Activated CD4-positive, alpha-beta memory T cell treated with anti-CD3 and anti-CD28 coated beads for 36 hours (primary cell): ENCODE results near the gene KYAT1. TPM values are rescaled to one million over a fixed set of nuclear protein-coding genes. Genes with fewer than 3 reads are reported as not detected.
"Not testable (repeated sequence)": the region's sequence is repeated elsewhere in the genome, so short reads cannot be mapped to it uniquely, and the experiment has no call there.

ENCODE experiments used
- CTCF ChIA-PET: fragments of 350-600 bp; sonication (Branson Sonifier 250); formaldehyde crosslinking; loops from one replicate; lab custom pipeline; 2021; ENCODE audit warnings: antibody characterized with exemption, inconsistent platforms; lab: Charles Lee
- POLR2A ChIA-PET: fragments of 350-600 bp; sonication (Branson Sonifier 250); formaldehyde crosslinking; loops from one replicate; lab custom pipeline; 2021; ENCODE audit warnings: antibody characterized with exemption; lab: Charles Lee
- DNase-seq: peaks from one replicate; pipeline ENCODE4 v3.0.0-alpha.2; 2020
- H3K27ac Mint-ChIP-seq: one replicate; pipeline ENCODE4 v1.8.0; 2021; ENCODE audit warnings: mixed read lengths
- H3K27me3 Mint-ChIP-seq: one replicate; pipeline ENCODE4 v1.8.0; 2021; ENCODE audit warnings: mixed read lengths
- H3K36me3 Mint-ChIP-seq: one replicate; pipeline ENCODE4 v1.8.0; 2021; ENCODE audit warnings: mixed read lengths
- H3K4me1 Mint-ChIP-seq: one replicate; pipeline ENCODE4 v1.8.0; 2021; ENCODE audit warnings: low read depth, mixed read lengths
- H3K4me3 Mint-ChIP-seq: one replicate; pipeline ENCODE4 v1.8.0; 2021; ENCODE audit warnings: mild to moderate bottlenecking, mixed read lengths
- H3K9me3 Mint-ChIP-seq: one replicate; pipeline ENCODE4 v1.8.0; 2021; ENCODE audit warnings: mixed read lengths
- intact Hi-C: fragments of 100-400 bp; cut with micrococcal nuclease; formaldehyde crosslinking; loops from one replicate; pipeline ENCODE4 v1.15.1; 2023
- total RNA-seq, 2 experiments: library from RNA; stranded (reverse); gene quantifications; one replicate each; pipeline ENCODE4 v1.2.3, GENCODE V29; 2021

The KYAT1 gene
- total RNA-seq, 2 experiments from 2014 or later, result 15.9 to 18.1 TPM

- DNase-seq, result no peak
- CTCF ChIA-PET, result interaction anchor here (0.6 to 1.3 kb wide), 2 partner anchors 10 to 12 kb away, joined by 3 read pairs; partner anchors contain the start of gene ENDOG
- POLR2A ChIA-PET, result no interaction called here
- H3K9me3 Mint-ChIP-seq, result no peaks in the 10 kb centered on the region
- H3K27ac Mint-ChIP-seq, result peak overlapping the region; percentile 2
- H3K4me1 Mint-ChIP-seq, result no peaks in the 10 kb centered on the region
- intact Hi-C loops, result no loop called here
- H3K27me3 Mint-ChIP-seq, result no peaks in the 10 kb centered on the region
- H3K4me3 Mint-ChIP-seq, result no peak overlapping the region
- H3K36me3 Mint-ChIP-seq, result peaks cover 10% of the 10 kb centered on the region
These were observed 73.2 kb downstream of the KYAT1 start for GRCh38 chr9:128808543-128808942.

- Mint-ChIP-seq H3K4me1 (no peaks in the 10 kb centered on the region), H3K27me3 (no peaks in the 10 kb centered on the region), H3K36me3 (peaks cover 15% of the 10 kb centered on the region), H3K9me3 (no peaks in the 10 kb centered on the region), H3K27ac (no peak overlapping the region), H3K4me3 (no peak overlapping the region)
- ChIA-PET POLR2A (interaction anchor here (0.5 kb wide), 1 partner anchor 13 kb away, joined by 3 read pairs; no protein-coding TSS in a partner anchor), CTCF (interaction anchor here (1.0 to 1.3 kb wide), 2 partner anchors 10 kb away, joined by 3 read pairs; partner anchors contain the start of gene ENDOG)
- intact Hi-C loops, result no loop called here
- no peak for DNase-seq
These were observed 73.9 kb downstream of the KYAT1 start for GRCh38 chr9:128807827-128808226.

GRCh38 chr9:128805661-128806060 is 76.1 kb downstream of the KYAT1 start:
- DNase-seq, result no peak
- Mint-ChIP-seq H3K4me3 (no peak overlapping the region), H3K36me3 (peaks cover 21% of the 10 kb centered on the region), H3K9me3 (no peaks in the 10 kb centered on the region), H3K27me3 (no peaks in the 10 kb centered on the region), H3K4me1 (no peaks in the 10 kb centered on the region), H3K27ac (no peak overlapping the region)
- ChIA-PET CTCF (interaction anchor here (0.6 to 1.4 kb wide), 2 partner anchors 13 to 697 kb away, joined by 3 to 5 read pairs; partner anchors contain the start of gene ENDOG), POLR2A (no interaction called here)
- intact Hi-C loops, result no loop called here

GRCh38 chr9:128802482-128802881 is 79.3 kb downstream of the KYAT1 start:
- Mint-ChIP-seq H3K9me3 (no peaks in the 10 kb centered on the region), H3K36me3 (peaks cover 23% of the 10 kb centered on the region), H3K4me1 (no peaks in the 10 kb centered on the region), H3K27ac (no peak overlapping the region), H3K4me3 (no peak overlapping the region), H3K27me3 (no peaks in the 10 kb centered on the region)
- ChIA-PET POLR2A (no interaction called here), CTCF (interaction anchor here (1.2 kb wide), 1 partner anchor 16 kb away, joined by 5 read pairs; the partner anchor contains the start of gene ENDOG)
- intact Hi-C loops, result no loop called here
- no peak for DNase-seq

GRCh38 chr9:128800061-128800460 is 81.7 kb downstream of the KYAT1 start:
- no peak overlapping the region for H3K27ac Mint-ChIP-seq
- no peaks in the 10 kb centered on the region for H3K4me1 Mint-ChIP-seq
- H3K4me3 Mint-ChIP-seq, result no peak overlapping the region
- H3K27me3 Mint-ChIP-seq, result no peaks in the 10 kb centered on the region
- POLR2A ChIA-PET, result no interaction called here
- H3K9me3 Mint-ChIP-seq, result no peaks in the 10 kb centered on the region
- CTCF ChIA-PET, result no interaction called here
- peaks cover 18% of the 10 kb centered on the region for H3K36me3 Mint-ChIP-seq
- DNase-seq, result no peak
- intact Hi-C loops, result no loop called here

- H3K4me3 Mint-ChIP-seq, result no peak overlapping the region
- POLR2A ChIA-PET, result interaction anchor here (1.0 kb wide), 1 partner anchor 31 kb away, joined by 4 read pairs; no protein-coding TSS in a partner anchor
- intact Hi-C loops, result no loop called here
- peaks cover 19% of the 10 kb centered on the region for H3K36me3 Mint-ChIP-seq
- no peaks in the 10 kb centered on the region for H3K27me3 Mint-ChIP-seq
- H3K9me3 Mint-ChIP-seq, result no peaks in the 10 kb centered on the region
- CTCF ChIA-PET, result no interaction called here
- H3K27ac Mint-ChIP-seq, result no peak overlapping the region
- H3K4me1 Mint-ChIP-seq, result no peaks in the 10 kb centered on the region
- DNase-seq, result no peak
These were observed 82.9 kb downstream of the KYAT1 start for GRCh38 chr9:128798896-128799295.

- ChIA-PET CTCF (interaction anchor here (0.6 kb wide), 1 partner anchor 224 kb away, joined by 4 read pairs; no protein-coding TSS in a partner anchor), POLR2A (interaction anchor here (0.6 kb wide), 1 partner anchor 13 kb away, joined by 3 read pairs; no protein-coding TSS in a partner anchor)
- H3K4me1 Mint-ChIP-seq, H3K36me3 Mint-ChIP-seq, H3K9me3 Mint-ChIP-seq, H3K27ac Mint-ChIP-seq, DNase-seq, H3K27me3 Mint-ChIP-seq, H3K4me3 Mint-ChIP-seq, intact Hi-C loops: not testable (repeated sequence)
These were observed 86.8 kb downstream of the KYAT1 start for GRCh38 chr9:128794961-128795360.

- POLR2A ChIA-PET, result no interaction called here
These were observed 88.6 kb downstream of the KYAT1 start for GRCh38 chr9:128792978-128793686.

GRCh38 chr9:128792134-128792533 is 89.6 kb downstream of the KYAT1 start:
- Mint-ChIP-seq H3K9me3 (no peaks in the 10 kb centered on the region), H3K36me3 (peaks cover 7% of the 10 kb centered on the region), H3K27ac (no peak overlapping the region), H3K4me3 (no peak overlapping the region), H3K4me1 (peaks cover 18% of the 10 kb centered on the region), H3K27me3 (no peaks in the 10 kb centered on the region)
- ChIA-PET CTCF (interaction anchor here (0.9 kb wide), 1 partner anchor 26 kb away, joined by 3 read pairs; no protein-coding TSS in a partner anchor), POLR2A (interaction anchor here (1.1 kb wide), 1 partner anchor 37 kb away, joined by 3 read pairs; the partner anchor contains the start of gene SPOUT1)
- intact Hi-C loops, result no loop called here
- DNase-seq, result no peak

More at GRCh38 chr9:128792978-128793686, 88.6 kb downstream of the KYAT1 start:
- Mint-ChIP-seq H3K36me3 (peaks cover 7% of the 10 kb centered on the region), H3K9me3 (no peaks in the 10 kb centered on the region), H3K4me3 (no peak overlapping the region), H3K27ac (no peak overlapping the region), H3K4me1 (peaks cover 13% of the 10 kb centered on the region), H3K27me3 (no peaks in the 10 kb centered on the region)
- DNase-seq, result no peak
- CTCF ChIA-PET, result interaction anchor here (0.9 to 1.0 kb wide), 2 partner anchors 22 to 25 kb away, joined by 3 read pairs; no protein-coding TSS in a partner anchor
- intact Hi-C loops, result no loop called here

- Mint-ChIP-seq H3K36me3 (peaks cover 7% of the 10 kb centered on the region), H3K4me1 (peaks cover 18% of the 10 kb centered on the region), H3K27me3 (no peaks in the 10 kb centered on the region), H3K27ac (no peak overlapping the region), H3K9me3 (no peaks in the 10 kb centered on the region), H3K4me3 (no peak overlapping the region)
- intact Hi-C loops, result no loop called here
- no peak for DNase-seq
- ChIA-PET CTCF (interaction anchor here (0.6 kb wide), 1 partner anchor 28 kb away, joined by 3 read pairs; the partner anchor contains the start of gene ENDOG), POLR2A (no interaction called here)
These were observed 91.2 kb downstream of the KYAT1 start for GRCh38 chr9:128790536-128790935.

GRCh38 chr9:128788445-128788844 is 93.3 kb downstream of the KYAT1 start:
- POLR2A ChIA-PET, result interaction anchor here (1.0 to 1.9 kb wide), 4 partner anchors 17 to 104 kb away, joined by 3 to 7 read pairs (median 3); partner anchors contain the start of genes ENDOG and ZDHHC12
- CTCF ChIA-PET, result interaction anchor here (0.7 to 1.8 kb wide), 7 partner anchors 10 to 140 kb away, joined by 3 to 12 read pairs (median 3); partner anchors contain the start of gene ENDOG
- peaks cover 4% of the 10 kb centered on the region for H3K36me3 Mint-ChIP-seq
- intact Hi-C loops, result loop anchor here (5.0 kb wide), 1 partner anchor 39 kb away; the partner anchor contains the start of gene SPOUT1
- peak overlapping the region; percentile 6 for H3K27ac Mint-ChIP-seq
- DNase-seq, result no peak
- H3K4me1 Mint-ChIP-seq, result peaks cover 18% of the 10 kb centered on the region
- H3K27me3 Mint-ChIP-seq, result no peaks in the 10 kb centered on the region
- peak overlapping the region; percentile 80 for H3K4me3 Mint-ChIP-seq
- no peaks in the 10 kb centered on the region for H3K9me3 Mint-ChIP-seq

GRCh38 chr9:128787659-128788058 is 94.1 kb downstream of the KYAT1 start:
- no peaks in the 10 kb centered on the region for H3K9me3 Mint-ChIP-seq
- CTCF ChIA-PET, result interaction anchor here (0.7 to 1.8 kb wide), 2 partner anchors 31 to 140 kb away, joined by 3 to 12 read pairs; partner anchors contain the start of gene ENDOG
- H3K36me3 Mint-ChIP-seq, result peaks cover 4% of the 10 kb centered on the region
- DNase-seq, result peak; percentile 23
- H3K4me3 Mint-ChIP-seq, result peak overlapping the region; percentile 80
- no peaks in the 10 kb centered on the region for H3K27me3 Mint-ChIP-seq
- POLR2A ChIA-PET, result interaction anchor here (1.1 to 1.9 kb wide), 3 partner anchors 17 to 103 kb away, joined by 3 to 7 read pairs (median 3); partner anchors contain the start of gene ZDHHC12
- H3K4me1 Mint-ChIP-seq, result peaks cover 15% of the 10 kb centered on the region
- intact Hi-C loops, result loop anchor here (1.0 to 5.0 kb wide), 3 partner anchors 16 to 63 kb away; partner anchors contain the start of genes SPOUT1, ZDHHC12 and ZER1
- peak overlapping the region; percentile 47 for H3K27ac Mint-ChIP-seq
